ENCODE measurements around the gene SMAP1.

DNA sequence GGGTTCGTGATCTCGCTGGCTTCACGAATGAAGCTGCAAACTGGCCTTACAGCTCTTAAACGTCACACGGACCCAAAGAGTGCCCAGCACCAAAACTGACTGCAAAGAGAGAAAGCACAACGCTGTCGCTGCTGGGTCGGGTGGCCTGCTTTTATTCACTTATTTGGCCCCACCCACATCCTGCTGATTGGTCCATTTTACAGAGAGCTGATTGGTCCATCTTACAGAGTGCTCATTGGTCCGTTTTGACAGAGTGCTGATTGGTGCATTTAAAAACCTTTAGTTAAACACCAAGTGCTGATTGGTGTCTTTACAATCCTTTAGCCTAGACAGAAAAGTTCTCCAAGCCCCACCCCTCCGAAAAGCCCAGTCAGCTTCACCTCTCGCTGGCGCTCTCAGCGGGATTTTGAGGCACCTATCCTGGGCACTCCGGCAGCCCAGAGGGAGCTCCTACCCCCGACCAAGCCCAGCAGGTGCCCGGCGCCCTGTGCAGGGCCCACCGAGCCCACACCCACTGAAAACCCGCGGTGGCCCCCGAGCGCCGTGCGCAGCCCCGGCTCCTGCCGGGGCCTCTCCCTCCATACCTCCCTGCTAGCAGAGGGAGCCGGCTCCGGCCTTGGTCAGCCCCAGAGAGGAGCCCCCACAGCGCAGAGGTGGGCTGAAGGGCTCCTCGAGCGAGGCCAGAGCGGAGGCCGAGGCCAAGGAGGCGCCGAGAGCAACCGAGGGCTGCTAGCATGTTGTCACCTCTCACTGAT lies 40.0 kb upstream of the SMAP1 start:
- TF ChIP-seq POLR2A (IDR thresholded peaks at IDR 0.05; ENCODE audit: low read depth, low read length) (no peak), POLR2AphosphoS5 (IDR thresholded peaks at IDR 0.05; ENCODE audit: low read depth, low read length) (no peak)

Measured in GM12892 (cell line).